GM10266 (cell line): Measurements from ENCODE around the gene PLAC9.

ENCODE experiments used
- DNase-seq: peaks from one replicate; pipeline ENCODE4 v3.0.0; 2012; ENCODE audit errors: extremely low spot score
- CTCF ChIP-seq: IDR thresholded peaks from 2 replicates; pipeline ENCODE4 v1.5.1; 2012; ENCODE audit warnings: mild to moderate bottlenecking, low read depth; ENCODE audit not compliant: control insufficient read depth, insufficient read depth; ENCODE audit errors: missing control alignments

PLAC9 gene

GRCh38 chr10:80108576-80109239 lies 23.8 kb upstream of the PLAC9 start:
- TF ChIP-seq CTCF = no peak
- no peak for DNase-seq

- DNase-seq = no peak
- TF ChIP-seq CTCF = no peak
Observed at GRCh38 chr10:80110986-80111385, 21.5 kb upstream of the PLAC9 start.

- no peak for TF ChIP-seq CTCF
- DNase-seq = no peak
Observed at GRCh38 chr10:80118669-80119068, 13.9 kb upstream of the PLAC9 start.

- no peak for TF ChIP-seq CTCF
Observed at GRCh38 chr10:80122110-80122710, 10.3 kb upstream of the PLAC9 start.

GRCh38 chr10:80122746-80123145 lies 9.8 kb upstream of the PLAC9 start:
- no peak for TF ChIP-seq CTCF
- DNase-seq = no peak

More at GRCh38 chr10:80122110-80122710, 10.3 kb upstream of the PLAC9 start:
- DNase-seq = no peak

- no peak for DNase-seq
- TF ChIP-seq CTCF = no peak
Observed at GRCh38 chr10:80126876-80127275, 5.7 kb upstream of the PLAC9 start.

GRCh38 chr10:80131499-80131901 lies 1.0 kb upstream of the PLAC9 start:
- no peak for TF ChIP-seq CTCF
- DNase-seq = no peak
